ENCODE data around the gene PAX9. TPM values are rescaled to one million over a fixed set of nuclear protein-coding genes. Genes with fewer than 3 reads are reported as not detected.

Gene PAX9
- total and polyA plus RNA-seq, 9 of the 15 experiments (the other 6 are each of a cell fraction or from before 2014, with no cell fraction given), result 0.87 to 2.4 (median 1.3) TPM

GRCh38 chr14:36654794-36655381, 6.8 kb upstream of the PAX9 start:
- FAIRE-seq, result no peak

More at GRCh38 chr14:36654794-36655381, 6.8 kb upstream of the PAX9 start:
- Histone ChIP-seq H3K27me3 (ENCODE audit: control insufficient read depth in 2 of 2, insufficient read depth in 2 of 2, low read length in 2 of 2) (no peaks in the 10 kb centered on the region; a peak in 2 of 5 replicates), H3K9me1 (ENCODE audit: control insufficient read depth, insufficient read depth, low read length) (no peaks in the 10 kb centered on the region), H3K27ac (ENCODE audit: extremely low read depth, low read depth, low read length) (no peak overlapping the region), H3K9ac (ENCODE audit: insufficient read depth in 1 of 2, low read depth in 2 of 2, low read length in 2 of 2) (no peak overlapping the region), H3K4me1 (replicated peaks in 1 of 2; ENCODE audit: control insufficient read depth in 2 of 2, insufficient read depth in 2 of 2, low read length in 2 of 2) (peaks cover 0 to 5% of the 10 kb centered on the region in 2 experiments; a peak in 2 of 5 replicates), H2AFZ (ENCODE audit: low read depth, low read length) (no peak overlapping the region), H3K79me2 (ENCODE audit: control insufficient read depth, insufficient read depth, low read length) (no peaks in the 10 kb centered on the region), H3K4me3 (no peak overlapping the region), H4K20me1 (replicated peaks; ENCODE audit: control insufficient read depth, insufficient read depth, low read length) (no peaks in the 10 kb centered on the region), H3K36me3 (ENCODE audit: control insufficient read depth, insufficient read depth, low read length) (no peaks in the 10 kb centered on the region), H3K4me2 (ENCODE audit: insufficient read depth, low read length) (no peak overlapping the region), H3K9me3 (replicated peaks; ENCODE audit: control insufficient read depth, insufficient read depth, low read depth, low read length) (no peaks in the 10 kb centered on the region; the same call in 1 of the 2 replicates)
- TF ChIP-seq DMBX1 (CRISPR knock-in tag; IDR thresholded peaks at IDR 0.05; ENCODE audit: borderline replicate concordance) (no peak), ZNF696 (CRISPR knock-in tag; conservative IDR thresholded peaks at IDR 0.05) (no peak), EWSR1 (IDR thresholded peaks at IDR 0.05; ENCODE audit: borderline replicate concordance, low read depth, partially characterized antibody) (no peak), MECOM (CRISPR knock-in tag; IDR thresholded peaks at IDR 0.05) (no peak), TAF1 (IDR thresholded peaks at IDR 0.05; ENCODE audit: control insufficient read depth, extremely low read depth, insufficient read depth, low read length, severe bottlenecking) (no peak), ERF (CRISPR knock-in tag; IDR thresholded peaks at IDR 0.05) (no peak)
- TF ChIP-seq, protein P1, sequence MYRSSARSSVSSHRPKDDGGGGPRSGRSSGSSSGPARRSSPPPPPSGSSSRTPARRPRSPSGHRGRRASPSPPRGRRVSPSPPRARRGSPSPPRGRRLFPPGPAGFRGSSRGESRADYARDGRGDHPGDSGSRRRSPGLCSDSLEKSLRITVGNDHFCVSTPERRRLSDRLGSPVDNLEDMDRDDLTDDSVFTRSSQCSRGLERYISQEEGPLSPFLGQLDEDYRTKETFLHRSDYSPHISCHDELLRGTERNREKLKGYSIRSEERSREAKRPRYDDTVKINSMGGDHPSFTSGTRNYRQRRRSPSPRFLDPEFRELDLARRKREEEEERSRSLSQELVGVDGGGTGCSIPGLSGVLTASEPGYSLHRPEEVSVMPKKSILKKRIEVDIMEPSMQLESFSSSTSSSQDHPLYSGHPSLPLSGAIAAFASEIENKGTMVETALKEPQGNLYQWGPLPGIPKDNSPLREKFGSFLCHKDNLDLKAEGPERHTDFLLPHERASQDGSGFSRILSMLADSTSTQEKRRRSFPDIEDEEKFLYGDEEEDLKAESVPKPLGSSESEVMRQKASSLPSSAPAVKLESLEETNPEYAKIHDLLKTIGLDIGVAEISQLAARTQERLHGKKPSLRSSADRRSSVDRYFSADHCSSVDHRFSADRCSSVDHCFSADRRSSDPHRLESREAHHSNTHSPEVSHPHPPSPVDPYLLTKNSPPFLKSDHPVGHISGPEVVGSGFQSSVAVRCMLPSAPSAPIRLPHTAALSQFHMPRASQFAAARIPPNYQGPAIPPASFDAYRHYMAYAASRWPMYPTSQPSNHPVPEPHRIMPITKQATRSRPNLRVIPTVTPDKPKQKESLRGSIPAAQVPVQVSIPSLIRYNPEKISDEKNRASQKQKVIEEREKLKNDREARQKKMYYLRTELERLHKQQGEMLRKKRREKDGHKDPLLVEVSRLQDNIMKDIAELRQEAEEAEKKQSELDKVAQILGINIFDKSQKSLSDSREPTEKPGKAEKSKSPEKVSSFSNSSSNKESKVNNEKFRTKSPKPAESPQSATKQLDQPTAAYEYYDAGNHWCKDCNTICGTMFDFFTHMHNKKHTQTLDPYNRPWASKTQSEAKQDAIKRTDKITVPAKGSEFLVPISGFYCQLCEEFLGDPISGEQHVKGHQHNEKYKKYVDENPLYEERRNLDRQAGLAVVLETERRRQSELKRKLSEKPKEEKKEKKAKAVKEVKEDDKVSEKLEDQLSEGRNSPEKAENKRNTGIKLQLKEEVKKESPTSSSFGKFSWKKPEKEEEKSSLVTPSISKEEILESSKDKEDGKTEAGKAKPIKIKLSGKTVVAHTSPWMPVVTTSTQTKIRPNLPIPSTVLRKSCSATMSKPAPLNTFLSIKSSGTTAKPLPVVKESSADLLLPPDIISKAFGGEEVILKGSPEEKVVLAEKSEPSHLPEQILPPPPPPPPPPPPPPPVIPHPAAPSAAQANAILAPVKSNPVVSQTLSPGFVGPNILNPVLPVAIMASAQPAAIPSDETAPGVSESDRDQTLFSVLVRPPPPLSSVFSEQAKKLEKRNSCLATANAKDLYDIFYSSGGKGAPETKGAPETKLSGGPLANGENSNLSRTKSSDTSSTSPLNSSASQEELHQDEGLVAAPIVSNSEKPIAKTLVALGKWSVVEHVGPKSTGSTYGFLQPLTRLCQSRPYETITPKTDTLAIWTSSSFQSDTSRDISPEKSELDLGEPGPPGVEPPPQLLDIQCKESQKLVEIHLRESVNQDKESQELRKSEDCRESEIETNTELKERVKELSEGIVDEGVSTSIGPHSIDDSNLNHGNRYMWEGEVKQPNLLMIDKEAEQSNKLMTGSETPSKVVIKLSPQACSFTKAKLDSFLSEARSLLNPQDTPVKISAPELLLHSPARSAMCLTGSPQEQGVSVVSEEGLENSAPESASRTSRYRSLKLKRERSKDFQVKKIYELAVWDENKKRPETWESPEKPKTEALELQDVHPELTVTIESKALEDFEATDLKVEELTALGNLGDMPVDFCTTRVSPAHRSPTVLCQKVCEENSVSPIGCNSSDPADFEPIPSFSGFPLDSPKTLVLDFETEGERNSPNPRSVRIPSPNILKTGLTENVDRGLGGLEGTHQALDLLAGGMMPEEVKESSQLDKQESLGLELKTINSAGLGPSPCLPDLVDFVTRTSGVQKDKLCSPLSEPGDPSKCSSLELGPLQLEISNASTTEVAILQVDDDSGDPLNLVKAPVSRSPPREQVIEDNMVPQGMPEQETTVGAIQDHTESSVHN (IDR thresholded peaks at IDR 0.05; ENCODE audit: borderline replicate concordance in 1 of 2, low read depth in 1 of 2), result no peak
- CTCF ChIA-PET (ENCODE audit: low intra/inter-chr PET ratio), result no interaction called here
- intact Hi-C loops (cut with micrococcal nuclease) (no loop called here), in situ Hi-C loops (cut with MboI) (no loop called here)
- POLR2A ChIA-PET, result no interaction called here
- DNase-seq (ENCODE audit: extremely low read depth in 1 of 4, low spot score in 3 of 4) (no peak), ATAC-seq (no peak)
- BruUV-seq (replicated peaks), result no TSS peak
- WGBS (ENCODE audit: insufficient coverage, low coverage, missing lambda C conversion rate), result 43% methylated on average over 14 of the region's 34 CpGs

Measured in K562 (cell line).